HL-60 (cell line): ENCODE data around the gene ARFGAP1.

Experiments used
- DNase-seq, 2 experiments: peaks; one replicate each; pipeline ENCODE4 v3.0.0-alpha.2; 2010 to 2020; ENCODE audit warnings: low read depth in 1 of 2, low spot score in 1 of 2
- H3K27ac ChIP-seq: fragments of 250-450 bp; sonication (Bioruptor Pico); replicated peaks from 2 replicates; pipeline ENCODE4 v1.5.1; 2020; ENCODE audit warnings: mild to moderate bottlenecking, moderate library complexity
- H3K27me3 ChIP-seq: fragments of 250-450 bp; sonication (Bioruptor Pico); 2 replicates; pipeline ENCODE4 v1.5.1; 2021; ENCODE audit warnings: mild to moderate bottlenecking, moderate library complexity; ENCODE audit not compliant: insufficient read depth, poor library complexity, severe bottlenecking
- H3K4me3 ChIP-seq: replicated peaks from 2 replicates; pipeline ENCODE4 v1.5.1; 2011; ENCODE audit warnings: mild to moderate bottlenecking, control low read depth, low read length; ENCODE audit not compliant: insufficient read depth
- GABPA ChIP-seq: IDR thresholded peaks from 2 replicates; pipeline ENCODE4 v1.6.1; 2012; ENCODE audit warnings: low read depth
- POLR2AphosphoS5 ChIP-seq: IDR thresholded peaks from 2 replicates; pipeline ENCODE4 v1.6.1; 2012; ENCODE audit warnings: low read depth
- REST ChIP-seq: IDR thresholded peaks from 2 replicates; pipeline ENCODE4 v1.6.1; 2012; ENCODE audit warnings: low read depth; ENCODE audit not compliant: insufficient replicate concordance
- SPI1 ChIP-seq: IDR thresholded peaks from 2 replicates; pipeline ENCODE4 v1.6.1; 2012; ENCODE audit warnings: low read depth, mild to moderate bottlenecking, borderline replicate concordance
- TF ChIP-seq, protein P1 (sequence below): IDR thresholded peaks from one replicate; pipeline ENCODE4 v1.5.1; 2011; ENCODE audit warnings: low read length, control low read depth, inconsistent platforms; ENCODE audit not compliant: insufficient read depth

The ARFGAP1 gene

DNA sequence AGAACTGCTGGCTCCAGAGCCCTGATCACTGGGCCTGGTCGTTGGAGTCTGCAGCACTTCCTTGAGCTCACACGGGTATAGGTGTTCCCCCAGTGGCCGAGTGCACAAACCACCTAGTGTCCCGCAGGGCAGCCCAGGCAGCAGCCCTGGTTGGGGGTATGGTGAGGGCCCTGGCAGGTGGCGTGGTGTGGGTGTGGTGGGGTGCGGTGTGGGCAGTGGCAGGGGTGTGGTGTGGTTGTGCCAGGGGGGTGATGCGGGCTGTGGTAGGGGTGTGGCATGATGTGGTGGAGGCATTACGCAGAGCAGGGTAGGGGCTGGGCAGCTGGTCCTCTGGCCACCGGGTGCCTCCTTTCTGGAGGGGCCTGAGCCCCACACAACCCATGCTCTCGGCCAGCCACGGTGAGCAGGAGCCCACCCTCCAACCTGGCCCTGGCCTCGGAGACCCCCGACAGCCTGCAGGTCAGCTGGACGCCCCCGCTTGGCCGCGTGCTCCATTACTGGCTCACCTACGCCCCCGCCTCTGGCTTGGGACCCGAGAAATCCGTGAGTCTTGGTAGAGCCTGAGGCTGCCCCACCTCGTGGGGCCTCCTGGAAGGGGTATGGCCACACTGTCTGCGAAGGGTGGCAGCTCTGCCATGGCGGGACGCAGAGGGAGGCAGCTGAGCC lies 40.9 kb downstream of the ARFGAP1 start:
- H3K27me3 ChIP-seq: no peaks in the 10 kb centered on the region
- DNase-seq: no peak
- no peak overlapping the region for H3K4me3 ChIP-seq
- no peak overlapping the region for H3K27ac ChIP-seq
- TF ChIP-seq GABPA: no peak
- TF ChIP-seq, protein P1, sequence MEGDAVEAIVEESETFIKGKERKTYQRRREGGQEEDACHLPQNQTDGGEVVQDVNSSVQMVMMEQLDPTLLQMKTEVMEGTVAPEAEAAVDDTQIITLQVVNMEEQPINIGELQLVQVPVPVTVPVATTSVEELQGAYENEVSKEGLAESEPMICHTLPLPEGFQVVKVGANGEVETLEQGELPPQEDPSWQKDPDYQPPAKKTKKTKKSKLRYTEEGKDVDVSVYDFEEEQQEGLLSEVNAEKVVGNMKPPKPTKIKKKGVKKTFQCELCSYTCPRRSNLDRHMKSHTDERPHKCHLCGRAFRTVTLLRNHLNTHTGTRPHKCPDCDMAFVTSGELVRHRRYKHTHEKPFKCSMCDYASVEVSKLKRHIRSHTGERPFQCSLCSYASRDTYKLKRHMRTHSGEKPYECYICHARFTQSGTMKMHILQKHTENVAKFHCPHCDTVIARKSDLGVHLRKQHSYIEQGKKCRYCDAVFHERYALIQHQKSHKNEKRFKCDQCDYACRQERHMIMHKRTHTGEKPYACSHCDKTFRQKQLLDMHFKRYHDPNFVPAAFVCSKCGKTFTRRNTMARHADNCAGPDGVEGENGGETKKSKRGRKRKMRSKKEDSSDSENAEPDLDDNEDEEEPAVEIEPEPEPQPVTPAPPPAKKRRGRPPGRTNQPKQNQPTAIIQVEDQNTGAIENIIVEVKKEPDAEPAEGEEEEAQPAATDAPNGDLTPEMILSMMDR: no peak
- TF ChIP-seq POLR2AphosphoS5: no peak
- TF ChIP-seq REST: no peak
- TF ChIP-seq SPI1: no peak

GRCh38 chr20:63314015-63314471 lies 41.4 kb downstream of the ARFGAP1 start:
- H3K4me3 ChIP-seq: no peak overlapping the region
- H3K27me3 ChIP-seq: no peaks in the 10 kb centered on the region
- DNase-seq: no peak
- TF ChIP-seq REST: no peak
- TF ChIP-seq GABPA: no peak
- TF ChIP-seq, protein P1: no peak
- no peak overlapping the region for H3K27ac ChIP-seq

DNA sequence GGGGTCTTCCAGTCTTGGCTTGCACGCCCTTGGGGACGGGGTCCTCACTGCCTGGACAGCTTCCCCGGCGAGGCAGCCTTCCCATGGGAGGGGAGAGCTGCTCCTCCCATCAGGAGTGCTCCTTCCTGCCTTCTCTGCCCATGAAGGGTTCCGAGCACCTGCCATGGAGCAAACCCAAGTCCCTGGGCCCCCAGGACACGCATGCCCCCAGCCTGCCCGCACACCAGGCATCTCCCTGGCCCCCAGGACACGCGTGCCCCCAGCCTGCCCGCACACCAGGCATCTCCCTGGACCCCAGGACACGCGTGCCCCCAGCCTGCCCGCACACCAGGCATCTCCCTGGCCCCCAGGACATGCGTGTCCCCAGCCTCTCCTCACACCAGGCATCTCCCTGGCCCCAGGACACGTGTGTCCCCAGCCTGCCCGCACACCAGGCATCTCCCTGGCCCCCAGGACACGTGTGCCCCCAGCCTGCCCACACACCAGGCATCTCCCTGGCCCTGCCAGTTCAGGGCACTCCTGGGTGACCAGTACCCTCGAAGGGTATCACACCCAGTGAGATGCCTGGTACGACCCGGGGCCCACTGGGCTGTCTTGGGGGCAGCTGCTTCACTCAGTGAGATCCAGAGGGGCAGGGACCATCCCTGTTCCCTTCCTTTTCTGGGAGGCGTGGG lies 42.1 kb downstream of the ARFGAP1 start:
- TF ChIP-seq REST (no peak), POLR2AphosphoS5 (no peak), GABPA (no peak)
- TF ChIP-seq, protein P1: no peak
- no peak for DNase-seq
- no peak overlapping the region for H3K4me3 ChIP-seq
- H3K27ac ChIP-seq: no peak overlapping the region
- no peaks in the 10 kb centered on the region for H3K27me3 ChIP-seq
